Mucosa of descending colon (tissue), 3 donors: Measurements from ENCODE around the gene ANTKMT. TPM values are rescaled to one million over a fixed set of nuclear protein-coding genes. Genes with fewer than 3 reads are reported as not detected.

Experiments used
- ATAC-seq: fragments of 200-7000 bp; cut with Tn5 transposase; one replicate; pipeline ENCODE4 v1.9.1; 2020; ENCODE audit warnings: mild to moderate bottlenecking, moderate library complexity
- DNase-seq, 3 donors: peaks; one replicate each; pipeline ENCODE4 v3.0.0-alpha.2; 2020
- H3K36me3 ChIP-seq: fragments of 200-600 bp; one replicate; pipeline ENCODE4 v1.8.0; 2021; ENCODE audit warnings: low read depth, mild to moderate bottlenecking
- H3K4me1 ChIP-seq: fragments of 200-600 bp; one replicate; pipeline ENCODE4 v1.8.0; 2021; ENCODE audit warnings: low read depth, mild to moderate bottlenecking
- H3K4me3 ChIP-seq: fragments of 200-600 bp; one replicate; pipeline ENCODE4 v1.8.0; 2021; ENCODE audit warnings: mild to moderate bottlenecking
- H3K9me3 ChIP-seq: fragments of 200-600 bp; one replicate; pipeline ENCODE4 v1.8.0; 2021; ENCODE audit warnings: mild to moderate bottlenecking
- CTCF ChIP-seq: fragments of 200-600 bp; IDR thresholded peaks from one replicate; pipeline ENCODE4 v1.8.0; 2022; ENCODE audit warnings: antibody characterized with exemption, mild to moderate bottlenecking
- intact Hi-C, 2 donors: fragments of 100-400 bp; cut with DNase I in 1 of 2; cut with micrococcal nuclease in 1 of 2; formaldehyde crosslinking; loops; one replicate each; pipeline versions ENCODE4 v1.11.0 to v1.11.1; 2022; cut with DNase I, micrococcal nuclease
- total RNA-seq, 3 donors: library from RNA; stranded (reverse); fragmentation: NEBNext Ultra II Directional in 2 of 3; extraction: Animal tissue kit (Norgen Biotek cat#: 25700) in 2 of 3; gene quantifications; one replicate each; pipeline versions ENCODE4 v1.2.1 to v1.2.4, GENCODE V29; 2021 to 2023
- donor health status: DM: no; HTN: no; CAD: no; lungs with moderate emphysema.
- donor health status: DM: no; HTN: no; CAD: no.
- donor health status: DM: no; HTN: yes; CAD: no.

ANTKMT gene
- total RNA-seq, 3 donors from 2014 or later: 36.2 to 39.9 (median 39.8) TPM

DNA sequence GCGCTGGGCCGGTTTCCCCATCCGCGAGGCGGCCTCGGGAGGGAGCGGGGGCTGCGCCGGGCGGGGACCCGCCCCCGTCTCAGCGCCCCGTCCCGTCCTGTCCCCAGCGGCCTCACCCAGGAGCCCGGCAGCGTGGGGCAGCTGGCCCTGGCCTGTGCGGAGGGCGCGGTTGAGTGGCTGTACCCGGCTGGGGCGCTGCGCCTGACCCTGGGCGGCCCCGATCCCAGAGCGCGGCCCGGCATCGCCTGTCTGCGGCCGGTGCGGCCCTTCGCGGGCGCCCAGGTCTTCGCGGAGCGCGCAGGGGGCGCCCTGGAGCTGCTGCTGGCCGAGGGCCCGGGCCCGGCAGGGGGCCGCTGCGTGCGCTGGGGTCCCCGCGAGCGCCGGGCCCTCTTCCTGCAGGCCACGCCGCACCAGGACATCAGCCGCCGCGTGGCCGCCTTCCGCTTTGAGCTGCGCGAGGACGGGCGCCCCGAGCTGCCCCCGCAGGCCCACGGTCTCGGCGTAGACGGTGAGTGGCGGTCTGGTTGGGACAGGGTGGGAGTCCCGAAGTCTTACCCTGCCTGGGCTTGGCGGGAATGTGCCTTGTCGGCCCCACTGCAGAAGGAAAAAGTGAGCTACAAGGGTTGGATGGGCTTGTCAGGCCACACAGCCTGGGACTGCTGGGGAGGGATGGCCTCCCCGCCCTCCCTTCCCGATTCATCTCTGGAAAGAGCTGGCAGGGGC lies 5.3 kb upstream of the ANTKMT start:
- intact Hi-C loops: loop anchor here in 1 of 2 donors (10.0 kb wide), 1 partner anchor 339 kb away; no protein-coding TSS in a partner anchor
- peak overlapping the region; percentile 17 for H3K4me3 ChIP-seq
- H3K36me3 ChIP-seq: no peaks in the 10 kb centered on the region
- DNase-seq: peak in 1 of 3 donors; percentile 61
- H3K9me3 ChIP-seq: no peaks in the 10 kb centered on the region
- H3K4me1 ChIP-seq: peaks cover 43% of the 10 kb centered on the region
- ATAC-seq: peak; percentile 21
- TF ChIP-seq CTCF: no peak

GRCh38 chr16:716200-716568 lies 4.8 kb upstream of the ANTKMT start:
- Histone ChIP-seq H3K9me3 (no peaks in the 10 kb centered on the region), H3K36me3 (no peaks in the 10 kb centered on the region), H3K4me3 (no peak overlapping the region), H3K4me1 (peaks cover 43% of the 10 kb centered on the region)
- intact Hi-C loops: loop anchor here in 1 of 2 donors (10.0 kb wide), 1 partner anchor 339 kb away; no protein-coding TSS in a partner anchor
- ATAC-seq (no peak), DNase-seq (no peak)
- TF ChIP-seq CTCF: no peak

DNA sequence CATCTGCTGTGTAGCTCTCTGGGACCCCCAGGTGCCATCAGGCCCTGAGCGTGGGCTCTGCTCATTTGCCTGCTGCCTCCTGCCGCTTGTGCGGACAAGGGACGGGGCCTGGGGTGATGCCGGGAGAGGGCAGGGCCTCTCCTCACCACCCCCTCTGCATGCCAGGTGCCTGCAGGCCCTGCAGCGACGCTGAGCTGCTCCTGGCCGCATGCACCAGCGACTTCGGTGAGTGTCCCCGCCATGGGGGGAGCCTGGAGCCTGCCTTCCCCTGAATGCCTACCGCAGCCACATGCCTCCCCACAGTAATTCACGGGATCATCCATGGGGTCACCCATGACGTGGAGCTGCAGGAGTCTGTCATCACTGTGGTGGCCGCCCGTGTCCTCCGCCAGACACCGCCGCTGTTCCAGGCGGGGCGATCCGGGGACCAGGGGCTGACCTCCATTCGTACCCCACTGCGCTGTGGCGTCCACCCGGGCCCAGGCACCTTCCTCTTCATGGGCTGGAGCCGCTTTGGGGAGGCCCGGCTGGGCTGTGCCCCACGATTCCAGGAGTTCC lies 4.1 kb upstream of the ANTKMT start:
- DNase-seq: no peak
- H3K4me3 ChIP-seq: no peak overlapping the region
- H3K9me3 ChIP-seq: no peaks in the 10 kb centered on the region
- H3K4me1 ChIP-seq: peaks cover 48% of the 10 kb centered on the region
- H3K36me3 ChIP-seq: no peaks in the 10 kb centered on the region
- TF ChIP-seq CTCF: no peak
- ATAC-seq: no peak
- intact Hi-C loops: loop anchor here in 1 of 2 donors (10.0 kb wide), 1 partner anchor 338 kb away; no protein-coding TSS in a partner anchor

- TF ChIP-seq CTCF: no peak
- no peak overlapping the region for H3K4me3 ChIP-seq
- H3K36me3 ChIP-seq: no peaks in the 10 kb centered on the region
- DNase-seq (no peak), ATAC-seq (no peak)
- intact Hi-C loops: loop anchor here in 1 of 2 donors (10.0 kb wide), 1 partner anchor 337 kb away; no protein-coding TSS in a partner anchor
- peaks cover 52% of the 10 kb centered on the region for H3K4me1 ChIP-seq
- H3K9me3 ChIP-seq: no peaks in the 10 kb centered on the region
Observed at GRCh38 chr16:717450-718245, 3.3 kb upstream of the ANTKMT start.

GRCh38 chr16:718389-718788 lies 2.6 kb upstream of the ANTKMT start:
- intact Hi-C loops: loop anchor here in 1 of 2 donors (10.0 kb wide), 1 partner anchor 336 kb away; no protein-coding TSS in a partner anchor
- H3K9me3 ChIP-seq: no peaks in the 10 kb centered on the region
- DNase-seq (no peak), ATAC-seq (no peak)
- H3K36me3 ChIP-seq: no peaks in the 10 kb centered on the region
- no peak overlapping the region for H3K4me3 ChIP-seq
- TF ChIP-seq CTCF: no peak
- H3K4me1 ChIP-seq: peaks cover 52% of the 10 kb centered on the region
